ENCODE data around the gene PIM2.

PIM2 gene

DNA sequence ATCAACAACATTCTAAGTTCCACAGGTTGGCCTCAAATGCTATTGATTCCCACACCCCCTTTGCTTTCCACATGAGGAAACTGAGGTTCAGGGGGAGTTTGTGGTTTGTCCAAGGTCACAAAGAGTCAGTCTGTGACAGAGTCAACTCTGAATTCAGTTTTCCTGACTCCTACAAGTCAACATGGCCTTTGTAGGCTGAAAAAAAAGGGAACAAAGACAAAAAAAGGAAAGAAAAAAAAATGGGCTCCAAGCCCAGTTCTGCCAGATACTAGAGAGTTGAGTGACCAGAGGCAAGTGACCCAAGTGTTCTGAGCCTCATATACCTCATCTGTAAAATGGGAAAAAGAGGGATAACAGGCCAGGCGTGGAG lies 16.5 kb upstream of the PIM2 start:
- DNase-seq: no peak

- peak in 5 of 6 experiments; percentile 34 to 73 (median 56) for DNase-seq
These were observed 15.9 kb upstream of the PIM2 start for GRCh38 chrX:48934581-48935300.

DNA sequence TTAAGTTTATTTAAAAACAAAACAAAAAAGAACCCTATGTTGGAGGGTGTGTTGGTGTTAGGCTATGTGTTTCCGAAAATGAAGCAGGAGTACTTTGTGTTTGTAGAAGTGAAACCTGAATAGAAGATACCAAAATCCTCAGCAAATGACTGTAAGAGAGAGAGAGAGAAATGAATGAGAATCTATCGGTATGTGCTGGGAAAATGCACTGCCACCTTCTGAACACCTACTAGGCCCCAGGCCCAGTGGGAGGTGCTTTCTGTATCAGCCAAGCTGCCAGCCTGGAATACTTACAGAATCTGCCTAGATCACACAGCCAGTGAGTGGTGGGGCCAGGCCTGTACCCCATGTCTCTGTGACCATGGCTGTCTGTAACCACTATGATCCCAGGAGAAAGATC lies 14.9 kb upstream of the PIM2 start:
- no peak for DNase-seq

- no peak for DNase-seq
These were observed 9.0 kb upstream of the PIM2 start for GRCh38 chrX:48927736-48928382.

DNA sequence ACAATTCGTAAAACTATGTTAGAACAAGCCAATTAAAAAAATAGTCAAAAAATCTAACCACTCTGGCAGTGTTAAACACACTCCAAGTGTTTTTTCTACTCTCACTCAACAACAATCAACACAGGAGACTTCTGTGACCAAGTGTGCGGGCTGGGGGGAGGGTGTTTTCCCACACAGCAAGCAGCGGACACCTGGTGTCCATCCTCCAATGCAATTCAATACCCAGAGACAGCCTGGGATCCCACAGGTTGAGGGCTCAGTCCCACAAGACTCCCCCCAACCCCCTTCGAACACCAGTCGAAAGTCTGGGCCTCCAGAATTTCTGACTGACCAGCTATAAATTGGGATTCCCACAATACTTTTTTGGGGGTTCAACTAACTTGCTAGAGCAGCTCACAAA lies 8.3 kb upstream of the PIM2 start:
- DNase-seq: no peak

GRCh38 chrX:48924270-48924669 lies 5.4 kb upstream of the PIM2 start:
- DNase-seq: no peak

DNA sequence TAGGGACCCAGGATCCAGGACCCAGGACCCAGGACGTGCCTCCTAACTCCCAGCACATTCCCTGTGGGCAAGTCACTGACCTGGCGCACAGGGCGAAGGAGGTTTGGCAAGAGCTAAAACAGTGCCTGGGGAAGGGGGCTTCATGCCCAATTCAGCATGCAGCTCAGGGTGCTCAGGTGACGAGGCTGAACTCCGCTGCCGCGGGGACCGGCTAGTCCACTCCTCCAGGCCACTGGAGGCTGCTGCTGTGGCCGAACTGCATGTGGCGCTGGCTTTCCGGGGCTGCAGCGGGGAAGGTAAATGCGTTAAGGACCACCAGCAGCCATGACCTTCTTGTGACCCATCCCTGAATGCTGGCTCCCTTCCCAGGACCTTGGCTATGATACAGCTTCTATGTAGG lies 4.9 kb upstream of the PIM2 start:
- no peak for DNase-seq

DNA sequence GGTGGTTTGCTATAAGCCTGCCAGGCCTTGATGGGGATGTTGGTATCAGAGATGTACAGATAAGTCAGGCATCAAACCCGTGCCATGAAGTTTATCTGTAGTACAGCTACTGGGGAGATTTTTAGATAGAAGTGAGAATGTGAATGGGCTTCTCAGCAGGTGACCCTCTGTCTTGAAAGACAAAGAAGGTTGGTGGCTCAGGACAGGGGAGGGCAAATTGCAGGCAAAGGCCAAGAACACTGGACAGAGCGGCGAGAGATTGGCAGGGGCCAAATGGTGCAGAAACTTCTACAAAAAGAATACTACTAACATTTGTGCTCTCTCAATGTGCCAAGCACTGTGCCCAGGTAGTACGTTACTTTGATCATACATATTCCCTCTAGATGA lies 1.9 kb upstream of the PIM2 start:
- DNase-seq: no peak

GRCh38 chrX:48919947-48920717 lies 1.3 kb upstream of the PIM2 start:
- peak in 5 of 6 experiments; percentile 13 to 76 (median 61) for DNase-seq

GRCh38 chrX:48919360-48919841 lies 577 bp upstream of the PIM2 start:
- DNase-seq: peak; percentile 32 to 76 (median 67)

DNA sequence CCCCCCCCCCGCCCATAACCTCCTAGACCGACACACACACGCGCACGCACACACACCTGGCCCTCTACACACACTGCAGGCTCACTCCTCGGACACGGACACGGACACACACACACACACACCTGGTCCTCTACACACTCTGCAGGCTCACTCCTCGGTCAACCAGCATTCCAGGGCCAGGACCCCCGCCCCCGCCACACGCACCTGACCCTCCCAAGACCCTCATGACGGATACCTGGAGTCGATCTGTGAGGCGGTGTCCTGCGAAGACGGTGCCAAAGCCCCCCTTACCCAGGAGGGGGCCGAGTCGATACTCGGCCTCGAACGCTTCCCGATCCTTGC lies 552 bp downstream of the PIM2 start:
- no peak for DNase-seq

DNA sequence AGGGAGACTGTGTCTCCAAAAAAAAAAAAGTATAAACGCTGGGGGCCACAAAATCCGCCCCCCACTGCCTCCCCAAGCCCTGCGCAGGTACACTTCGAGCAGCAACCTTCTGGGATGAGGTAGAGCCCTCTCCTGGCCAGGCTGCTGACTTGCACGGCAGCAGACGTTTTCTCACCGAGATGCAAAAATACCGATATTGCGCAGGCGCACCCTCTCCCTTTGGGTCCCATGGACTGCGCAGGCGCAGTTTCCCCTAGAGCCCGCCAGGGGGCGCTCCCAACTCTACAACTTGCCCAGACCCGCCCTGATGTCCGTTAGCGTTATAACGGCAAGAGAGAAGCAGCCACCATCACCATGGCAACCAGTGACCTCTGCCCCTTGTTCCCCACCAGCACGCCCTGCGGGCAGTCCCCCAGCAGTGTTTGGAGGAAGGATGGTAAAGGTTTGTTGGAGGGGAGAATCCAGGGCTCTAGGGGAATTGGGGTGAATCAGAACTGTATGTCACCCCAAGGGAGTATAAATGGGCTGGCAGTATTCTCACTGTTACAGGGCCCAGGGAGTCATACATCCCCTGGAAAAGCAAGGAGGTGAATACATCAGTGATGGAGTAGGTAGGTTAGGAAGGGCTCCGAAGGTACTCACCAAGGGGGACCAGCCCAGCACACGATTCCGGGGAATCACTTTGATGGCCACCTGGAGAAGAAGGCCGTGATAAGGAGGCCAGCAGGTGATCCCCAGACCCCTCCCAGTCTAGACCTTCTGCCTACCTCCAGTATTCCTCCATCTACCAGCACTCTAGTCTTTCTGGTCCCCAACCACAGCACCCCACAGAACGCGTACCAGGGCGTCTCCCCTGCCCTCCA lies 1.5 kb downstream of the PIM2 start:
- DNase-seq: peak; percentile 84 to 90 (median 86)

GRCh38 chrX:48914593-48915493 lies 4.0 kb downstream of the PIM2 start:
- DNase-seq: no peak

DNA sequence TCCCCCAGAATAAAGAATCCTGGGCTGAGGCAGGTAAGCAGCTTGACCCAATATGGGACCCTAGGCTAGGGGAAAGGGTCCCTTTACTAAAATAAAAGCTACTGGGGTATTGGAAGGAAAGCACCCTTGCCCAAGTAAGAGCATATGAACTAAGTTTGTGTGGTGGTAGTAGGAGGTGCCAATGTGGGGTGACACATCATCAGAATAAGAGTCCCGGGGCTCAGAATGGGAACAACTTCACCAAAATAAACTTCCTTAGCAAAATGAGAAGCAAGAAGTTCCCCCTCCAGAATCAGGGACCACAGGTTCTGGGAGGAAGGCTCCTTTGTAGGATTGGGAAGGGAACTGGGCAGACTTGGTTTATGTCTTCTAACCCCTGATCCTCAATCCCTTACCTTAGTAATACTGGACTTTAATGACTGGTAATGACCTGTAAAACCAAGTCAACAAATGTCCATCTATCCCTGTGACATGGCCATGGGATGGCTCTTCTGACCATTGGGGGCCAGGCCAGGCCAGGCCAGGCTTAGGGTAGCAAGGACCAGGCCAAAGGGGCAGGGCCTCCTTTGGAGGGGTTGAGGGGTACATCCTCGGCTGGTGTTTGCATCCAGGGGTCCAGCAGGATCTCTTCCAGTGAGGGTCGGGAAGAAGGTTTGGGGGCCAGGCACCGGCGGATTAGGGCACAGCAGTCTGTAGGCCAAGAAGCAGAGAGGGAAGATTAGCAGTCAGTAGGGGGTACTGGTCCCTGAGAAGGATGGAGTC lies 5.0 kb downstream of the PIM2 start:
- DNase-seq: no peak

DNA sequence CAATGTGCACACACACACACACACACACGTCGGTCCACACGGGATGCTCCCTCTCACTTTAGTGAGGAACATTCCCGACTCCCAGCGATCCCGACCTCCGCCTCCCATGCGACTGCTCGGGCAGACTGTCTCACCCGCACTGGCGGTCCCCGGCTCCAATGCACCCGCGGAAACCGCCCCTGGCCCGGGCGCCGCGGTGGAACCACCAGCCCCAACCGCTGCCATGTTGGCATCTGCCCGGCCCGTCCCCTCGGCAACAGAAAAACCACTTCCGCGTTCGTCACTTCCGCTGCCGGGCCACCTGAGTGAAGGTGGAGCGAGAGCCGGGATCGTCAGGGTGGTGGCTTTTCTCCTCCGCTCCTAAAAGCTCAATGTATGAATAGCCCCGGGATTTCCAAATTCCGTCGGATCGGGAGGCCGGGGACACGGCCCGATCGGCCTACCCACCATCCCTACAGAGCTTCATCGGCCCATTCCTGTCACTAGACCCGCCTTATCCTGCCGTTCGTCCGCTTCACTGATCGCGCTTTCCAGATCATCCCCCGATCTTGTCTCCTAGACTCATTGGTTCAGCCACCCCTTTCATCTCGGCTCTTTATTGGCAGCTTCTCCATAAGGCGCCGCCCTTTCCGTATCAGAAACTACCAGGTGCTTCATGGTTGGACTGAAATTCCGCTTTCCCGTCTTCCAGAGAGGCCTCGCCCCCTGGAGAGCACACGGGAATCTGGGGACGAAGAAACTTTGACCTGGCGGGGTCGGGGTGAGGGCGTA lies 7.2 kb downstream of the PIM2 start, which contains the start of gene SLC35A2:
SLC35A2 (minus strand) TSS at position 235 of the 771 bp plus-strand sequence; CDS start at position 225, 10 bp downstream.
- DNase-seq: peak; percentile 76 to 91 (median 84)

GRCh38 chrX:48910926-48911411 lies 7.9 kb downstream of the PIM2 start:
- DNase-seq: no peak

- no peak for DNase-seq
These were observed 9.0 kb downstream of the PIM2 start for GRCh38 chrX:48909703-48910294.

DNA sequence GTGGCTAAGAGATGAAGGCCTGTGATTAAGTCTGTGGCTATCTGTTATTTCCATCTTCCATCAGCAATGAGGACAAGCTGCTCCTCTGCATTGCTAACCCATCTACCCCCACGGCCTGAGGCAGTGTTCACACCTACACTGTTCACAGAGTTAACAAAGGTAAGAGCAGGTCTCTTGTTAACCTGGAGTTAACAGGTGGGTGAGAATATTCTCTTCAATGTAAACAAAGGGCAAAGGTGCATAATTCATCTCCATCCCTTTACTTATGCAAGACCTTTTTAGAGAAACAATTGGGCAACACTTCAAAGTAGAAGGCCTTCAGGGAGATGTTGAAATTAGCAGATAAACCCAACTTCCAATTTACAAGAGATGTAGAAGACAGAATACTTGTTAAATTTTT lies 10.2 kb downstream of the PIM2 start:
- no peak for DNase-seq

DNA sequence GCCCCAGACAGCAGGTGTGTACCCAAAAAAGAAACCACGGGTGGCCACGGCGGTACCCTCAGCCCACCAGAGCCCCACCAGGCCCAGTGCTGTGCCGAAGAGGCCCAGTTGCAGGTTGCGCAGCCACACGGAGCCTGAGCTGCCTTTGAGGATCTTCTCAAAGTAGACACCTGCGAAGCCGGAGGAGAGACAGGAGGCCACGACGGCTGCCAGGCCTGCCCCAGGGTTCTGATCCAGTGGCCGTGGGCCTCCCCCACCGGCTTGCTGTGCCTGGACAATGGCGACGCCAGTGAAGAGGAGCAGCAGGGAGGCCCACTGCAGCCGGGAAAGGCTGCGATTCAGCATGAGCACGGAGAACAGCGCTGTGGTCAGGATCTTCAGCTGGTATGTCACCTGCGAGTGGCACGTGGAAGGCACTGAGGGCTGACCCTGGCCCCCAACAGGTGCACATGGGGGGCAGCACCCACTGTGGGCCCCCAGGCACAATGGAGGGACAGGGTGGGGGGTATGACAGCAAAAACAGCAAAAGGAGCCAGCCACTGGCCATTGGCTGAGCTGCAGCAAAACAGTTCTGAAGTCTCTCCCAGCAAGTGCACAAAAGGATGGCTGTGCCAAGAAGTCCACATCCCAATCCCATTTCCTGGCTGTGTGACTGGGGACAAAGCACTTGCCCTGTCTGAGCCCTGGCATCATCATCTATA lies 13.6 kb downstream of the PIM2 start:
- no peak for DNase-seq

Measured in stimulated activated naive CD4-positive, alpha-beta T cell (primary cell).